Measurements from ENCODE around the gene KLF15. TPM values are rescaled to one million over a fixed set of nuclear protein-coding genes. Genes with fewer than 3 reads are reported as not detected.
"Not testable (repeated sequence)": the region's sequence is repeated elsewhere in the genome, so short reads cannot be mapped to it uniquely, and the experiment has no call there.

KLF15 gene
- total RNA-seq, 1 donor from 2014 or later = 33.0 TPM

DNA sequence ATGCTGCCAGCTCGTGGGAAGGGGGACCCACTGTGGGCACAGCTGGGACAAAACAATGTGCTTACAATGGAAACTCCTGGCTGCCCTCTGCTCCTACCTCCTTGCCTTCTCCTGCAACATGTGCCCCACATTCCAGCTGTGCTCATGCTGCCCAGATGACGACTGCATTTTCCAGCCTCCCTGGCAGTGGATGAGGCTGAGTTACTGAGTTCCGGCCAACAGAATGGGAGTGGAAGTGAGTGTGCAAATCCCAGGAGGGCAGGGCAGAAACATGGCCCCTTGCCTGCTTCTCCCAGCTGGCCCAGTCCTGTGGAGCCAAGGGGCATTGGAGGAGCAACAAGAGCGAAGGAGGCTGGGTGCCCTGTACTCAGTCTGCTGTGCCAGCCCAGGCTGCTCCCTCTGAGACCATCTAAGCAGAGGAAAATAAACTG lies 17.1 kb downstream of the KLF15 start:
- DNase-seq (ENCODE audit: missing footprints) (no peak), ATAC-seq (peak; percentile 51)
- intact Hi-C loops (cut with DNase I) = no loop called here

DNA sequence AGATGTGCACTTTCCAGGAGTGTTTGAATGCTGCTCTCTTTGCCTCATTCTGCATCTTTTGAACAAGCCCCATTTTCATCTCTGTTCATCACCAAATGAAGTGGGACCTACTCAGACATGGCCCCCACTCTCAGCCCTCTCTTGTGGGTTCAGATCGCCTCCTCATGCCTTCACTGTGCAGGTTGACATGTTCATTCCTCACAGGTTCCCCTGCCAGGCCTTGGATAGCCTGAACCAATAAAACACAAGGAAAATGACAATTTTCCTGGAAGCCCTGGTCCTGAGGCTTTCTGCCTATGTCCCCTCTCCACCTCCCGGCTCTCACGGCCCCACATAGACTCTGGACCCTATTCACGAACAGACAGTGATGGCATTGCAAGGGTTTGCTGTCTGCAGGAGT lies 17.7 kb downstream of the KLF15 start:
- intact Hi-C loops (cut with DNase I) = no loop called here
- DNase-seq (ENCODE audit: missing footprints) = no peak
- no peak for ATAC-seq

DNA sequence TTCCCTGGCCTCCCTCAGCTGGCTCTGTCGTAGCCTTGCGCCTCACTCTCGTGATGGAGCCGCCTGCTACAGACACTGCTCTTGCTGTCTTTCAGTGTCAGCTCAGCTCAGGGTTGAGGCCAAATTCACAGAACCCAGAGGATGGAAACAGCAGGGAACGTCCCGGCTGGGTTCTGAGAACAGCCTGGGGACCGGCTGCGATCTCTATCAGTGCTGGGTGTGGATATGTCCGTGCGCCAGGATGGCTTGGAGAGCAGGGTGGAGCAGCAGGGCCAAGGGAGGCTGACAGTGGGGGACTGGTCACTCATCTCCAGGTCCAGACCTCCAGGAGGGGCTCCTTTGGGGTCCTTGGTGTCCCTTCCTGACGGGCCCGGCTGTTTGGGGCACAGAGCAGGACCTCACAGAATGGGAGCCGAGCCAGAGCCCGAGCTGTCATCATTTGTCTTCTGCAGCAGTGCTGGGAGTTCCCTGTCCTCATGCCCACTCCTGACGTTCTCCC lies 18.4 kb downstream of the KLF15 start:
- no peak for DNase-seq (ENCODE audit: missing footprints)
- ATAC-seq = no peak

DNA sequence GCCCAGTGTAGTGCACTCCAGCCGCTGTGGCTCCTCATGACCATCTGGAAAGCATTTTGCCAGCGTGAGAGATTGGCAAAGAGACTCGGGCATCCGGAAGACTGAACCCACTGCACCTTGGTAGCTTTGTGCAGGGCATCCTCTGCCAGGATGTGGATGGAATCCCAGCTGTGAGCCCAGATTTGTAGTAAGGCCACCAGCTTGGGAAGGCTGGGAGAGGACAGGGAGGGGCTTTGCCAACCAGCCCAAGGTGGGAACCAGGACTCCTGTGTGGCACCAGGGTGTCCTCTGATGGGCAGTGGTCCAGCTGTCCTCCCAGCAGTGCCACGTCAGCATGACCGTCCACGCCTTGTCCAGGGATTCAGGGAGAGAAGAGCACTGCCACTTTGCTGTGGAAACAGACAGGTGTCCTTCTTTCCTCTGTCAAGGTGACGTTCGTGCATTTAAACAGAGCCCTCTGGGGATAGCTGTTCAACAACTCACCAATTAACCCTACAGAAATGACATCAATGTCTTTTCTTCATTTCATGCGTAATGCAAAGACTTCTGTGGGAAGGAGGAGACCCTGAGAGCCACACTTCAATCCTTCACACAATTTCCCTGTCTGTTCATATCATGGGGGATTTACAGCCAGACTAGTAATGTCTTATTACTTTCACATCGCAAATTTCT lies 19.1 kb downstream of the KLF15 start:
- intact Hi-C loops (cut with DNase I) = no loop called here
- ATAC-seq (no peak), DNase-seq (ENCODE audit: missing footprints) (no peak)

More for the DNA sequence above, 18.4 kb downstream of the KLF15 start:
- intact Hi-C loops (cut with DNase I) = no loop called here

DNA sequence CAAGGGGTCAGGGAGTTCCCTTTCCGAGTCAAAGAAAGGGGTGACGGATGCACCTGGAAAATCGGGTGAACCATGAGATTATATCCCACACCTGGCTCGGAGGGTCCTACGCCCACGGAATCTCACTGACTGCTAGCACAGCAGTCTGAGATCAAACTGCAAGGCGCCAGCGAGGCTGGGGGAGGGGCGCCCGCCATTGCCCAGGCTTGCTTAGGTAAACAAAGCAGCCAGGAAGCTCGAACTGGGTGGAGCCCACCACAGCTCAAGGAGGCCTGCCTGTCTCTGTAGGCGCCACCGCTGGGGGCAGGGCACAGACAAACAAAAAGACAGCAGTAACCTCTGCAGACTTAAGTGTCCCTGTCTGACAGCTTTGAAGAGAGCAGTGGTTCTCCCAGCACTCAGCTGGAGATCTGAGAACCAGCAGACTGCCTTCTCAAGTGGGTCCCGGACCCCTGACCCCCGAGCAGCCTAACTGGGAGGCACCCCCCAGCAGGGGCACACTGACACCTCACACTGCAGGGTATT lies 25.3 kb downstream of the KLF15 start:
- ATAC-seq; DNase-seq (ENCODE audit: missing footprints); intact Hi-C loops (cut with DNase I): not testable (repeated sequence)

DNA sequence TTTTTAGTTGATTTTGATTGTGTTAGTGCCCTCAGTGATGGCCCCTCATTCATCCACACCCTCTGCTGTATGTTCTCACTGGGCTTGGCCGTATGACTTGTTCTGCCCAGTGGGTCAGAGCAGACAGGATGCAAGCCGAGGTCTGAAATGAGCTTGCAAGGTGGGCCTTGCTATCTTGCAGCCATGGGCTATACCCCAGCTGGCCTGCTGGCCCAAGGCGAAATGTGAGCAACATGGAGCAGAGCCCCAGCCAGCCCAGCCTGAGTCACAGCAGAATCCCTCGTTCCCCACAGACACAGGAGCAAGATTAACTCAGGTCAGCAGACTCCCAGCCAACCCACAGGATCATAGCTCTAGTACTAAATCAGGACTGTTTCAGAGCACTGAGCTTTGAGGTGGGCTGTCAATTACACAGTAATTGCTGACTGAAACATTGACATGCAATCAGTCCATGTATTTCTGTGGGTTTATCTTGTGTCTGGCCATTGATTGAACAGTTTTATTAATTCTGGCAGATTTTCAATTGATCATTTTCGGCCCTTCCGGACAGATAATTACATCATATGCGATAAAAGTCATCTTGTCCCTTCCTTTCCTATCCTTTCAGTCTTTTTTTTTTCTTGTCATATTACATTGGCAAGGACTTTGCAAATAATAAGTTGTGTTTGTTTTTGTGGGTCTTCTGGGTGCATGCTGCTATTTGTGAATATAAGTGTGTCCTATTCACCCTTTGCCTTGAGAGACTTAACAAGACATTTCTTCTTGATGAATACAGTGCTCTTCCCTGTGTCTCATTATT lies 27.1 kb downstream of the KLF15 start:
- intact Hi-C loops (cut with DNase I) = no loop called here
- ATAC-seq = no peak
- DNase-seq (ENCODE audit: missing footprints) = no peak

DNA sequence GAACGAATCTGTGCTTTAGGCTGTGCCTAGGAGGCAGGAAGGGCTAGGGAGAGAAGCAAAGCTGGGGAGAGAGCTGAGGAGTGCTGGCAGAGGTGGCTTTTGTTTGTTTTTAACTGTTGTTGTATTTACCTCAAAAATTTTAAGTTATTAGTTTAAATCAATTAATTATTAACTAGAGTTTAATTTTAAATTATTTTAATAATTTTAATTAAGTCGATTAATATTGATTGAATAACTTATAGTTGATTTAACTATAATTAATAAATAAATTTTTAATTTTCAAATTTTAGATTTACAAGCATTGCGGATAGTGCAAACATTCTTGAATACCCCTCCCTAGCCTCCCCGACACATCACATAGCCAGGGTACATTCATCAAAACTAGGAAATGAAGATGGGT lies 30.6 kb downstream of the KLF15 start:
- no peak for ATAC-seq
- DNase-seq (ENCODE audit: missing footprints) = no peak
- intact Hi-C loops (cut with DNase I) = no loop called here

DNA sequence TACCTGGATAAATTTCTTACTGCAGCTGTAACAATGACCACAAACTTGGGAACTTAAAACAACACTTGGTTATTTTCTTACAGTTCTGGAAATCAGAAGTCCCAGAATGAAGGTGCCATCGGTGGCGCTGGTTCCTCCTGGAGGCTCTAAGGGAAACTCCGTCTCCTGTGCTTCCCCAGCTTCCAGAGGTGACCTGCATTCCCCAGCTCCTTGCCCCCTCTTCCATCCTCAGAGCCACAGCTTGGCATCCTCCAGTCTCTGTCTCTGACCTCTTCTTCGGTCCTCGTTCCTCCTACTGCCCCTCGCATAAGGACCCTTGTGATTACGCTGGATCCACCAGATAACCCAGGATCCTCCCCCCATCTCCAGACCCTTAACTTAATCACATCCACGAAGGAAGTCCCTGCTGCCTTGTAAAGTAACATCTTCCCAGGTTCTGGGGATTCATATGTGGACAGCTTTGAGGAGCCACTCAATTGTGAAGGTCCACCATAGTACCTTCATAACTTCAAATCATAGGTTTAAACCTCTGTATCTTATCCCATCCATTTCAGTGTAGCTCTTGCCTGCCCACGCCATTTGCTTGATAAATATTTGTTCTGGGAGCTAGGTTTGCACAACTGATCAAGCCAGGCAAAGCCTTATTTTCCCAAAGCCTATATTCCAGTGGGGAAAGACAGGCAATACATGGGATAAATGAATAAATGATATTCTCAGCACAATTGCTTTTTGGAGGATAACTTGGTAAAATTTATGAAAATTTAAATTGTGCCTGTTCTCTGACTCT lies 34.8 kb downstream of the KLF15 start:
- no peak for ATAC-seq
- DNase-seq (ENCODE audit: missing footprints) = no peak
- intact Hi-C loops (cut with DNase I) = no loop called here

DNA sequence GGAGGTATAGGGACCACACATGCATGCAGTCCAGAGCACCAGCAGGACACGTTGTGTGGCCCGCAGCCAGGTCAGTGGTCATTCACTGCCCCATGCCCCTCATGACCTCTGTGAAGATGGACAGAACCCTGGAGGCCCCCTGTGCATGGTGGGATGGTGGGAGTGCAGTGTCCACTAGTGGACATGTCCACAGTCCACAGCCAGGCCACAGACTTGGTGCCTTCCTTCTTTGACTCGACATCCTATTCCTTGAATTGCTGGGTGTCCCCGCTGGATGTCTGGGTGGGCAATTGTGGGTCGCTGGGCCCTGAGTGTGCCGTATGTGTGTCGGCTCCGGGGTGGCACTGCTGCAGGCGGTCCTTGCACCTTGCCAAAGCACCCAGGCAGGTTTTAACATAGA lies 35.7 kb downstream of the KLF15 start:
- DNase-seq (ENCODE audit: missing footprints) (no peak), ATAC-seq (no peak)
- intact Hi-C loops (cut with DNase I) = no loop called here

DNA sequence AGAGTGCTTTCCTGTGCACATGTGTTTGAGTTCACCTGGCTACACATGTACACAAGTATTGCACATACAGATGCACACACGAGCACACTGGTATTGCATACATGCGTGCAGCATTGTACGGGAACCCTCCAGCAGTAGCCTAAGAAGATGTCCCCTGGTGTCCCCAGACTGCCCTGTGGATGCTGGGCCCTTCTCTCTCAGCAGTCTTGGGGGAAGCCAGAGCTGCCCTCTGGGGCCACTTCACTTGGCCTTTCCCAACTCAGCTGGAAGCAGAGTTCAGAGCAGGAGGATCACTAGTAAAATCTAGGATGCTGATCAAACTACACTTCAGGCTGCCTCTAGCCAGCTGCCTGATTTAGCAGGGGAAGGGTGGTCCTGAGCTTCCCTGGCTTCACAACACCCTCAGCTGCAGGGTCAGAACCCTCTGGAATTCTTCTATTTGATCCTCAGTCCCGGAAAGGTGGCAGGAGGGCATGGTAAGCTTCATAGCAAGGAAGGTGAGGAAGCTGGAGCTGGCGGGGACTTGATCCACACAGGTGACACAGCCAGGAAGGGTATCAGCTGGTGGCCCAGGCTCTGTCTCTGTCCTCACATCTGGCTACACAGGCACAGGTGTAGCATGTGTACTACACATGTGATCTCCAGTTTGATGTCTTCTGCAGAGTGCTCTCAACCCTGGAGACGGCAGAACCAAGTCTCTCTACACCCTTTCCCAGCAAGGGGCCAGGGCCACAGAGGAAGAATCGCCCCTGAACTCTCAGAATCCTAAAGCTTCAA lies 36.5 kb downstream of the KLF15 start:
- intact Hi-C loops (cut with DNase I) = no loop called here
- ATAC-seq (no peak), DNase-seq (ENCODE audit: missing footprints) (no peak)

DNA sequence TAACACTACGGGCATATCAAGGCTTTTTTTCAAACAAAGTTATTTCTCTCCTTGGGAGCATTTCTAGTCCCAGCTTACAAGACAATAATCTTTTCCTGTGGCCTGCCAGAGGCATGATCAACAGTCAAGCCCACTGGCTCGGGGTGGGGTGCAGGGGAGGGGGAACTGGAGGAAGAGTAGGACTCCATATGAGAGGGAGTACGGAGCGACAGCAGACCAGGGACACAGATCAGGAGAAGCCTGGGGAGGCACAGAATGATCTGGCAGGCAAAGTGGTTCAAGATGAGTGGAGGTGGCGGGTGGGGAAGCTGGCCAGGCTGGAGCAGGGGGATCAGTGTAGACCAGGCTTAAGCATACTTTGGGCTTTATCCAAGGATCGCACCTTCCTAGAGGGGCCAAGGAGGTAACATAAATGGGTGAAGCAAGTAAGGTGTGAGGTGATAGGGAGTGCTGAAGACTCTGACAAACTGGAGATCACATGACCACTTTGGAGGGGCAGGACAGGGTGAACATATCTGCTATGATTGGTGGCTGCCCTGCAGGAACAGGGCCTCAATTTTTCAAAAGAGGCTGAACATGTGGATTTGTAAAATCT lies 37.4 kb downstream of the KLF15 start:
- no peak for DNase-seq (ENCODE audit: missing footprints)
- intact Hi-C loops (cut with DNase I) = no loop called here
- ATAC-seq = no peak

DNA sequence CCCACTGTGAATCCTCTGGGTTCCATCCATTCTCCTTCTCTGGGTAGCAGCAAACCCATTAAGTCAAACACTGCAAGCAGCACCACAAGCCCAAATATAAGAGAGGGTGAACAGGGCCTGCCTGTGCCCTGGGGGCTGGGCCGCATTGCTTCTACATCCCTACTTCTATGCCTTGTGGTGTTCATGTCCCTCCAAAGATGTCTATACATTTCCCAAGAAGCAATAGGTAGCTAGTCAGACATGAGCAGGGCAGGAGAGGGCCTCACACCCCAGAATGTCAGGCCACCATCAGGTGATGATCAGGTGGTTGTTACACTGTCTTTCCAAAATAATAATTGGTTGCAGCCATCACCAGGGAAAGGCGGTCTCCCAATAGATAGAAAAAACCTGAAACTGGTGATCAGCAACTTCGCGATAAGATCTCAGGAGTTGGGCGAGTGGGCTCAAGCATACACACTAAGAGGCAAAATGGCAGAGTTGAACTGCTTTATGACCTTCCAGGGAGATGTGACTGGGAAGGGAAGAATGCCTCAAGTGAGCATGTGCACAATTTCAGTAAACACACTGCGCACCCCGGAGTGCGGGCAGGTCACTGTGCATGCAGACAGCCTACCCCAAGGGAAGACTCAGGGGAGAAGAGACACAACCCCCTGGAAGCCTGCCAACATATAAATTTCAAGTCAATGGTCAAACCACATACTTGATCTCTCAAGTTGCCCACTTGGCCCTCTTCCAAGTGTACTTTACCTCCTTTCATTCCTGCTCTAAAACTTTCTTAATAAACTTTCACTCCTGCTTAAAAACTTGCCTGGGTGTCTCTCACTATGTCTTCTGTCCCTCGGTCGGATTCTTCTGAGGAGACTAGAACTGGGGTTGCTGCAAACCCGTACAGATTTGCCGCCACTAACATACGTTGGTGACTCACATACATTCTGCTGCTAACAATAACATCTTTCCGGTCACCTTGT lies 39.9 kb downstream of the KLF15 start:
- DNase-seq (ENCODE audit: missing footprints) (no peak), ATAC-seq (no peak)
- intact Hi-C loops (cut with DNase I) = no loop called here

DNA sequence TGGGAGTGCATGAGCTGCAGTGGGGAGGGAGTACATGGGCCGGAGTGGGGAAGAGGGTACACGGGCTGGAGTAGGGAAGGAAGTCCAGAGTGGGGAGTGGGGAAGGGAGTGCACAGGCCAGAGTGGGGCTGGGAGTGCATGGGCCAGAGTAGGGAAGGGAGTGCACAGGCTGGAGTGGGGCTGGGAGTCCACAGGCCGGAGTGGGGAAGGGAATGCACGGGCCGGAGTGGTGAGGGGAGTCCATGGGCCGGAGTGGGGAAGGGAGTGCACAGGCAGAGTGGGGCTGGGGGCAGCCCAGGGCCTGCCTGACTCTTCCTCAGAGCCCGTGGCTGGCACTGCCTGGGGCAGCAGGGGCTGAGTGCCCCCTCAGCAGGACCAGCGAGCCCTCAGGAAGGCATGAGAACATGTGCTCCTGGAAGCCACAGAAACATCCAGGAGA lies 40.7 kb downstream of the KLF15 start:
- no peak for DNase-seq (ENCODE audit: missing footprints)
- intact Hi-C loops (cut with DNase I) = no loop called here
- no peak for ATAC-seq

DNA sequence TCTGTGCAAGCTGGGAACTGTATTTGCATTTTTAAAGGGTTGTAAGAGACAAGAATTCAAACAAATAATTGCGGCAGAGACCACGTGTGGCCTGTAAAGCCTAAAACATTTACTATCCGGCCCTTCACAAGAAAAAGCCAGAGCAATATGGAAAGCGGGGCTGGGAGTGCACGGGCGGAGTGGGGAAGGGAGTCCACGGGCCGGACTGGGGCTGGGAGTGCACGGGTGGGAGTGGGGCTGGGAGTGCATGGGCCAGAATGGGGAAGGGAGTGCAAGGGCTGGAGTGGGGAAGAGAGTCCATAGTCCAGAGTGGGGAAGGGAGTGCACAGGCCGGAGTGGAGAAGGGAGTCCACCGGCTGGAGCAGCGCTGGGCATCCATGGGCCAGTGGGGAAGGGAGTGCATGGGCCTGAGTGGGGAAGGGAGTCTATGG lies 41.2 kb downstream of the KLF15 start:
- intact Hi-C loops (cut with DNase I) = no loop called here
- DNase-seq (ENCODE audit: missing footprints) = no peak

DNA sequence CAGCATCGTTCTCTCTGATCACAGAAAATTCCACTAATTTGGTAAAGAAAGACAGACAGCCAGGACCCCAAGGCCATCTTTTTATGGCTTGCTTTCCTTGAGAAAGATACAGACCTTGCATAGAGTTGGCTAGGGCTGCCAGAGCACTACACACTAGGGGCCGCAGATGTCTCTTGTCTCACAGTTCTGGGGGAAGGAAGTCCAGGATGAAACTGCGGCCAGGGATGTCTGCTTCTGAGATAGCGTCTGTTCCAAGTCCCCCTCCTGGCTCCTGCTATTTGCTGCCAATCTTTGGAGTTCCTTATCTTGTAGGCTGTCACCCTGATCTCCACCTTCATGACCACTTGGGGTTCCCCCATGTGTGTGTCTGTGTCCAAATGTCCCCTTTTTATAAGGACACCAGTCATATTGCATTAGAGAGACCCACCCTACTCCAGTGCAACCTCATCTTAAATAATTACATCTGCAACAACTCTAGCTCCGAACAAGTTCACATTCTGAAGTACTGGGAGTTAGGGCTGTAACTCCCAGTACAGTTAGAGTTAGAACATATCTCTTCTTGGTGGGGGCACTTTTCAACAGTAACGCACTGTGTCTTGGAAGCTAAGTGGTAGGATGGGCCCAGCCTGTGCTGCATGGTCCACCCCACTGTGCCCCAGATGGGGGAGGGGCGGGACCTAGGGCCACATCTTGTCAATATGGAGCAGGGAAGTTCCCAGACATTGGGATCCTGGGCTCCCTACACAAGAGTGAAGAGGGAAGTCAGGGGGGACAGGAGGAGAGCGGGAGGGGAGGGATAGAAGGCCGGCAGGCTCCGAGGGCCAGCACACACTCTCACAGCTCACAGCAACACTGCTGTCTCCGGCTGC lies 42.2 kb downstream of the KLF15 start:
- intact Hi-C loops (cut with DNase I) = no loop called here
- ATAC-seq = peak; percentile 79
- DNase-seq (ENCODE audit: missing footprints) = no peak

More for the DNA sequence above, 41.2 kb downstream of the KLF15 start:
- no peak for ATAC-seq

DNA sequence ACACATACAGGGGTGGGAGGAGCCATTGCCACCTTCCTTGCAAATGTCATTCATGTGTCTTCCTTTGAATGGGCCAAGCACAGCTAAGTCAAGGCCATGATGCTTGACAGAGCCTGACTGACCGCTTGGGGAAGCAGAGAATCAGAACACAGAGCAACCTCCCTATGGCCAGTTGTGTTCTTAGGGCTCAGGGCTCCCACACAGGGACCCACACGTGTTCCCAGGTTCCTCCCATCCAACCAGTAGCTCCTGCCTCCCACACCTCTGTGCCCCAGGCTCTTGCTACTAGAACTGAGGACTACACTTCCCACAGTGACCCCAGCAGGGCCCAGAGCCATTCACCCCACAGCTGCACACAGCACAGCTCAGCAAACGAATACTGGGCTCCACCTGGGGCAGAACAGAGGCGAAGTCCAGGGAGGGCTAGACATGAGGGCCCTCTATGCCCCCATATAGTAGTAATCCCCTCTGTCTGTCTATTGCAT lies 42.9 kb downstream of the KLF15 start:
- ATAC-seq (no peak), DNase-seq (ENCODE audit: missing footprints) (no peak)
- intact Hi-C loops (cut with DNase I) = no loop called here

Measured in Right ventricle myocardium inferior (tissue), 1 donor.